Measurements from ENCODE around the gene DDX39A.
A peak's percentile ranks its signal among the peaks of the same experiment; 100 is the strongest.
"Not testable (repeated sequence)": the region's sequence is repeated elsewhere in the genome, so short reads cannot be mapped to it uniquely, and the experiment has no call there.

Gene DDX39A

DNA sequence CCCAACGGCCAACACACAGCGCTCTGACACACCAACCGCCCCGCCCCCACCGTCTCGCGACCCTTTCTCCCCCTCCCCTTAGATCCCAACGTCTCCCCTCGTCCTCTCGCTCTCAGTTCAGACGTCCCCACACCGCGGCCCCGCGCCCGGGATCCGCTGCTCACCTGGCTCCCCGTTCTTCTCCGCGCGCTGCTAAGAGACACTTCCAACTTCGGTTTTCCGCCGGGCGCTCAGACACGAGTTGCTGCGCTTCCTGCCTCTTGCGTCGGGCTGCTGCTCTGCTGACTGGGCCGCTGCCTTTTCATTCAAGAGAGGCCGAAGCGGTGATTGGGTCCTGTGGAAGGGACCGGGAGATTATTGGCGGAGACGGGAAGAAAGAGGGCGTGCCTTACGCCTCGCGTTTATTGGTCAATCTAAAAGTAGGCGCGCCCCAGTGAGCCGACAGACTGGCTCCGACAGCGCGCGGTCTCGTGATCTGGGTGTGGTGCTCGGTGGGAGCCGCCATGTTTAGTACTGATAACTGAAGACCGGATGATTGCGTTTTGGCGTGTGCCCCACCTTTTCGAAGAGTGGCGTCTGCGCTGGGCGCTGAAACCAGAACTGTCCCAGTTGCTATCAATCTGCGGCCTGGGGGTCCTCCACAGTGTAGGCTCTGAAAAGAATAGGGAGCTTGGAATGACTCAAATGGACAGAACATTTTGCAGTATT lies at the start of gene DDX39A:
Gene DDX39A, minus strand, starts transcription at position 236 of the 708 bp plus-strand sequence. CDS start 6,121 bp downstream, outside the sequence.
- peak; percentile 99 for DNase-seq

DNA sequence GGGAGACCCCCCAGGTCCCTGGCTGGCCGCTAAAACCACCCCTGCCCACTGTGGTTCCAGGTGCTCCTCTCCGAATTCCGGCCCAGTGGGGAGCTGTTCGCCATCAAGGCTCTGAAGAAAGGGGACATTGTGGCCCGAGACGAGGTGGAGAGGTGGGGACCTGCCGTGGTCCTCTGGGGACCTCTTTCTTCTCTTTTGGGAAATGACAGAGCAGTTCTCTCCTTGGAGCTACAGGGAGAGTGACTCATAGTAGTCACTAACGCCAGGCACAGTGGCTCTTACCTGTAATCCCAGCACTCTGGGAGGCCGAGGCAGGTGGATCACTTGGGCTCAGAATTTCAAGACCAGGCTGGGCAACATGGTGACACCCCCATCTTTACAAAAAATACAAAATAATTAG lies 48.7 kb upstream of the DDX39A start:
- DNase-seq, result no peak

DNA sequence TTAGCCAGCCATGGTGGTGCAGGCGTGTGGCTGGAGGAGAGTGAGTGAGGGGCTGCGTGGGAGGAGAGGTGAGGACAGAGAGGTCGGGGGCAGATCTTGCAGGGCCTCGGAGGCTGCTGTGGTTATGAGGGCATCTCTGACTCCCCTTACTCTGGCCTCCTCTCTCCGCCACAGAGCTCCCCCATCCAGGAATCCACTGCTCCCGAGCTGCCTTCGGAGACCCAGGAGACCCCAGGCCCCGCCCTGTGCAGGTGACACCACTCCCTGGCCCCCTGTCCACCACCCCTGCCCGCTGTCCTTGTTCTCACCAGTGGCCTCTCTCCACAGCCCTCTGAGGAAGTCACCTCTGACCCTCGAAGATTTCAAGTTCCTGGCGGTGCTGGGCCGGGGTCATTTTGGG lies 48.2 kb upstream of the DDX39A start:
- DNase-seq, result no peak

DNA sequence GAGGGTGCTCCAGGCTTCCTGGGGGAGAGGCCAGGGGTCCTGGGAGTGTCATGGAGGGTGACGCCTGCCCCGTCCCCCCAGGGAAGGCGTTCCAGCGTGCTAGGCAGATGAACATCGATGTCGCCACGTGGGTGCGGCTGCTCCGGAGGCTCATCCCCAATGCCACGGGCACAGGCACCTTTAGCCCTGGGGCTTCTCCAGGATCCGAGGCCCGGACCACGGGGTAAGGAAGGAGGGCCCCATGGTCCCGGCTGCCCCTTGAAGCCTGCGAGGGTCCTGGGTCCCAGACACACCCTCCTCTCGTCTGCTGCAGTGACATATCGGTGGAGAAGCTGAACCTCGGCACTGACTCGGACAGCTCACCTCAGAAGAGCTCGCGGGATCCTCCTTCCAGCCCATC lies 44.6 kb upstream of the DDX39A start:
- DNase-seq, result no peak

DNA sequence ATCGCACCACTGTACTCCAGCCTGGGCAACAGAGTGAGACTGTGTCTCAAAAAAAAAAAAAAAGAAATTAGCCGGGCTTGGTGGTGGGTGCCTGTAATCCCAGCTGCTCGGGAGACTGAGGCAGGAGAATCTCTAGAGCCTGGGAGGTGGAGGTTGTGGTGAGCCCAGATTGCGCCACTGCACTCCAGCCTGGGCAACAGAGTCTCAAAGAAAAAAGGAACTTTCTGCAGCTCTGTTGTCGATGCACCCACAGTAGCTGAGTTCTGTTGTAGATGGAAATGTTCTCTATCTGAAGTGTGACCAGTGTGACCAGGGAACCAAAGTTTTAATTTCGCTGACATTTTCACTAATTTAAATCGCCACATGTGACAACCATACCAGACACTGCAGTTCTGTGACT lies 43.3 kb upstream of the DDX39A start:
- DNase-seq, result not testable (repeated sequence)

DNA sequence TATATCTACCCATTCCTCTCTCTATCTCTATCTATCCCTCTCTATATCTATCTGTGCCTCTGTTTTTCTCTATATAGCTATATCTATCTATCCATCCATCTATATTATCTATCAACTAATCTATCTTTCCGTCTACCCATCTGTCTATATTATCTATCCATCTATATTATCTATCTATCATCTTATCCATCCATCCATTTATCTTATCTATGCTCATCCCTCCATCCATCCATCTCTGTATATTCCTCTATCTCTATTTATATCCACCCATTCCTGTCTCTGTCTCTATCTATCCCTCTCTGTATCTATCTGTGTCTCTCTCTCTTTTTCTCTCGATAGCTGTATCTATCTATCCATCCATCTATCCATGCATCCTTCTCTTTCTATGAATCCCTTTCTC lies 41.8 kb upstream of the DDX39A start:
- no peak for DNase-seq

DNA sequence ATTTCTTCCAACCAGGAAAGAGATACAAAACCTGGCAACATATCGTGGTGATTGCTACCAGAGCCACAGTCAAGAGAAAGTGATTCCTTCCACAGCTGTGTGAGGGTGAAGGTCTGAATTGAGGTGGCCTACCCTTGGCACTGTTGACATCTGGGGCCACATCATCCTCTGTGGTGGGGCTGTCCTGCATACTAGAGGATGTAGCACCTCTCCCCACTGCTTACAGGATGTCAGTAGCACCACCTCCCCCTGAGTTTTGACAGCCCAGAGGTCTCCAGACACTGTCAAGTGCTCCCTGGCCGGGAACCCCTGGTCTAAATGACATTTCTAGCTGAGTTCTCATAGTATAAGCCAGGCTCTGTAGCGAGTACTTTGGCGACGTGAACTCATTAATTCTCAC lies 40.6 kb upstream of the DDX39A start:
- no peak for DNase-seq

DNA sequence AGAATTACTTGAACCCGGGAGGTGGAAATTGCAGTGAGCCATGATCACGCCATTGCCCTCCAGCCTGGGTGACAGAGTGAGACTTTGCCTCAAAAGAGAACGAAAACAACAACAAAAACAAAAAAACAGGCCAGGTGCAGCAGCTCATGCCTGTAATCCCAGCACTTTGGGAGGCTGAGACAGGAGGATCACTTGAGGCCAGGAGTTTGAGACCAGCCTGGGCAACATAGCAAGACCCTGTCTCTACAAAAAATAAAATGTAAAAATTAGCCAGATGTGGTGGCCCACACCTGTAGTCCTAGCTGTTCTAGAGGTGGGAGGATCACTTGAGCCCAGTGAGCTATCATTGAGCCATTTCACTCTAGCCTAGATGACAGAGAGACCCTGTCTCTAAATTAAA lies 33.2 kb upstream of the DDX39A start:
- DNase-seq, result not testable (repeated sequence)

DNA sequence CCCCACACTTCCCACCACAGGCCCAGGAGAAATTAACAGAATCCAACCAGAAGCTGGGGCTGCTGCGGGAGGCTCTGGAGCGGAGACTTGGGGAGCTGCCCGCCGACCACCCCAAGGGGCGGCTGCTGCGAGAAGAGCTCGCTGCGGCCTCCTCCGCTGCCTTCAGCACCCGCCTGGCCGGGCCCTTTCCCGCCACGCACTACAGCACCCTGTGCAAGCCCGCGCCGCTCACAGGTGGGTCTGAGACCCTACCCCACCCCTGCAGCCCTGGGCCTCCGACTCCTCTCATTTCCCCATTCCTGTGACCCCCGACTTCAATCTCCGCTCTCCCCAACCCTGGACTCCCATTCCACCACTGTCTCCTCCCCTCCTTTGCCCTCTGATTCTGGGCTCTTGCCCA lies 31.7 kb upstream of the DDX39A start:
- no peak for DNase-seq

DNA sequence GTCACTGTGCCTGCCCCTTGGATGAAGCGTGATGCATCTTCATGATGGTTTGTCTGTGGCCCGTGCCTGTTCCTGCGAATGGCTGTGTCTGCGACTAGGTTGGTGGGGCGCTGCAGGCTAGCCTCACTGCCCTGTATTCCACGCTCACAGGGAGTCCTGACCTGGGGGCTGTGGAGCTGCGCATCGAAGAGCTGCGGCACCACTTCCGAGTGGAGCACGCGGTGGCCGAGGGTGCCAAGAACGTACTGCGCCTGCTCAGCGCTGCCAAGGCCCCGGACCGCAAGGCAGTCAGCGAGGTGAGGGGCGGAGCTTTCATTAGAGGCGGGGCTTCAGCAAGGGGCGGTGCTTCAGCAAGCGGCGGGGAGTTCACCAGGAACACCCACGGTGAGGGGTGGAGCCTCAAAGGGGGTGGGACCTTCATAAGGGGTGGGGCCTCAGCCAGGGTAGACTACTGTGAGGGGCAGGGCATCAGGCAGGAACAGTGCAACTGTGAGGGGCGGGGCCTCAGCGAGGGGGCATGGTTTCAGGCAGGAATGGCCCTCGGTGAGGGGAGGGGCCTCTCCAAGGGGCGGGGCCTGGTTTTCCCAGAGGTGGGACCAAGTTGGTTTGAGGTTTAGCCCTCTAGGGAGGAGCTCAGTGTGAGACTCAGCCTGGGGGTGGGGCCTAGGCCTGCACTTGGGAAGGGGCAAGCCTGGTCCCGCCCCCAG lies 31.2 kb upstream of the DDX39A start:
- peak; percentile 35 for DNase-seq

DNA sequence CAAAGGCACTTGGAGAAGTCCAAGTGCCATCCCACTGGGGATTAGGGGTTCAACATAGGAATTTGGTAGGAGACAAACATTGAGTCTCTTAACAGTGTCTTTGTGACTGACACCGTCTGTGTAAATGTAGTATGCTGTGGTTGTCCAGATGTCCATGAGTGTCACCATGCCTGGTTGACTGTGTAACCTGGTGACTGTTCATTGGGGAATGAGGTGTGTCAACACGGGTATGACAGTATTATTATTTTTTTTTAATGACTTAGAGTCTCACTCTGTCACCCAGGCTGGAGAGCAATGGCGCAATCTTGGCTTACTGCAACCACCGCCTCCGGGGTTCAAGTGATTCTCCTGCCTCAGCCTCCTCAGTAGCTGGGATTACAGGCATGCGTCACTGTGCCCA lies 30.2 kb upstream of the DDX39A start:
- DNase-seq, result no peak

DNA sequence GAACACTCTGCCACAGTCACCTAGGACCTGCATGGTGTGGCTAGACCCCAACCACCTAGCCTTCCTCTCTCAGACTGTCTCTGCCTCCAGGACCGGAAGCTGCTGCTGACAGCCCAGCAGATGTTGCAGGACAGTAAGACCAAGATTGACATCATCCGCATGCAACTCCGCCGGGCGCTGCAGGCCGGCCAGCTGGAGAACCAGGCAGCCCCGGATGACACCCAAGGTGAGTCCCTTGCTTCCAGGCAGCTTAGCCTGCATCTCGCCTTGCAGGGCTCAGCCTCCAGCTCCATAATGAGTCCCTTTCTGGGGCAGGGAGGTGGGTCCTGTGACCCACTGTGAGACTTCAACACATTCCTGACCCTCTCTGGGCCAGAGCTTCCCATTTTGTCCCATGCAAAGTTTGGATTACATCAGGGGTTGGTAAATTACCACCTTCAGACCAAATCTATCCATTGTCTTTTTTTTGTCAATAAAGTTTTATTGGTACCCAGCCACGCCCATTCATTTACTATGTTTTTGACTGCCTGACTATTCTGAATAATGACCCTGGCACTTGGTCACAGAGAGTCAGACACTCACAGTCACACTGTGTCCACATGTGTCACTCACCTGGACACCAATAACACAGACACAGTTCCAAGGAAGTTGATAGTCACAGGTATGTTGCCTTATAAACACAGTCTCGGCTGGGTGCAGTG lies 27.3 kb upstream of the DDX39A start:
- DNase-seq, result no peak

DNA sequence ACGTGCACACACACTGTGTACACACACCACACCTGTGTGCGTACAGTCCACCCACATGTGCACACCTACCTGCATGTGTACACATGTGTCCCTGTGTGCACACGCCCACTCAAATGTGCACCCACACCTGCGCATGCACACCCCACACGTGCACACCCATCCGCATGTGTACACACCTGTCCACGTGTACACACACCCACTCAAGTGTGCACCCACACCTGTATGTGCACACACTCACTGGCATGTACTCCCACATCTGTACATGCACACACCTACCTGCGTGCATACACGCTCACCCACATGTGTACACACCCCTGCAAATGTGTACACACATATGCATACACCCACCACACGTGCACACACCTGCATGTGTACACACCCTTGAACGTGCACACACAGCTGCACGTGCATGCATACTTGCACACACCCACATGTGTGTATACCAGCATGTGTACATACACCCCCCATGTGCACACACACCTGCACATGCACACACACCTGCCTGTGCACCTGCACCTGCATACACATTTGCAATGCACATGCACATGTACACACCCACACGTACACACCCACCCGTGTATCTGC lies 24.6 kb upstream of the DDX39A start:
- no peak for DNase-seq

DNA sequence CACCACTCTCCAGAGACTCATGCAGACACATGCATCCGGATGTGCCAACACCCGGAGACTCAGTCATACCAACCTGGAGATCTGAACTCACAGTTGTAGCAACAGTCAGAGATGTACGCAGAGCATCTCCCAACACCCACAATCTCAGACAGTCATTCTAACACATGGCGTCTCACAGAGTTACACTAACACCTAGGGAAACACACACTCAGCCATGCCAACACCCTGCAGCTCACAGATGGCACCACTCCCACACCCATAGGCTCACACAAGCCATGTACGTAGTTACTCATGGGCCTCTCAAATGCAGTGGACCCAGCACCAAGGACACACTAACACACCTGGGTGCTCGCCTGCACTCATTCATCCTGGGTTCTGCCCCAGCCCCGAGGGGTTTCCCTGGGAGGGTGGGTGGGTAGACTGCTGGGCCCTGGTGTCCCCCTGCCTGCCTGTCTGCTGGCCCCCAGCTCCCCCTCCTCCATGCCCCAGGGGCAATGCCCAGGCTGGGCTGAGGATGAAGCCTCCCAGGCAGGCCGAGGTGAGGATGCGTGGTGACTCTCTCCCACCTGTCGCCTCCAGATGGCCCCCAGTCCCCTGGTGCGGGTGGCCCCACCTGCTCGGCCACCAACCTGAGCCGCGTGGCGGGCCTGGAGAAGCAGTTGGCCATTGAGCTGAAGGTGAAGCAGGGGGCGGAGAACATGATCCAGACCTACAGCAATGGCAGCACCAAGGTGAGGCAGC lies 23.9 kb upstream of the DDX39A start:
- no peak for DNase-seq

DNA sequence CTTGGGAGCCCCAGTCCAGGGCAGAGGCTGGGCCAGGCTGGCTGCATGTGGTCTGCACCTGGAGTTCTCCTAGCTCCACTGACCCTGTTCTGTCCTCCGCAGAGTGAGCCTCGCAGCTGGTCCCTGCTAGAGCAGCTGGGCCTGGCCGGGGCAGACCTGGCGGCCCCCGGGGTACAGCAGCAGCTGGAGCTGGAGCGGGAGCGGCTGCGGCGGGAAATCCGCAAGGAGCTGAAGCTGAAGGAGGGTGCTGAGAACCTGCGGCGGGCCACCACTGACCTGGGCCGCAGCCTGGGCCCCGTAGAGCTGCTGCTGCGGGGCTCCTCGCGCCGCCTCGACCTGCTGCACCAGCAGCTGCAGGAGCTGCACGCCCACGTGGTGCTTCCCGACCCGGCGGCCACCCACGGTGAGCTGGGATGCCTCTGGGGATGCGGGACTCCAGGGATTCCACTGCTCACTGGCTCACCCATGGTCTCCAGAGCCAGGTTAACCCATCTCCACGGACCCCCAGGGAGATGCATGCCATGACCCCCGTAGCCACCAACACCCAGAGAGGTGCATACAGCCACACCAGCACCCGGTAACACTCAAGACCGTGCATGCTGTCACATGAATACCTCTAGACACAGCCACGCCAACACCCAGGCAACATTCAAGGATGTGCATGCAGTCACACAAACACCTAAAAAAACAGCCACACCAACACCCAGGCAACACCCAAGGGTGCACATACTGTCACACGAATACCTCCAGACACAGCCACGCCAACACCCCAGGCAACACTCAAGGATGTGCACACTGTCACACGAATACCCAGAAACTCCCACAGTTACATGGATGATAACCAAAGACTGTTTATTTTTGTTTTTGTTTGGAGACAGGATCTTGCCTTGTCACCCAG lies 22.1 kb upstream of the DDX39A start:
- DNase-seq, result no peak

DNA sequence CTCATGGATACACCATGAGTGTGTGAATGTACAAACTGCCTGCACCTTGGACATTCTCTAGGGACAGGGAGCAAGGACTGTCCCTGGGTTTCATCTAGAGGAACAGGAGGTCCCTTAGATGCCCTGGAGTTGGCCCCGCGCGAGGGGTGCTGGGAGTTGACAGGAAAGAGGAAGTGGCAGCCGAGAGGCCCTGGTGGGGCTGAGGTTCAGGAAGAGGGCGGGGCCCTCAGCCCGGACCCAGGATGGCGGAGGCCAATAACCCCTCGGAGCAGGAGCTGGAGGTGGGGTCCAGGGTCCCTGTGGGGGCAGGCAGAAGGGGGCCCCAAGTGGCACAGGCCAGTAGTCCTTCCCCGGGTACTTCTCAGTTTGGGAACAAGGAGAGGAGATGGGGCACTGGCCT lies 20.9 kb upstream of the DDX39A start:
- no peak for DNase-seq

DNA sequence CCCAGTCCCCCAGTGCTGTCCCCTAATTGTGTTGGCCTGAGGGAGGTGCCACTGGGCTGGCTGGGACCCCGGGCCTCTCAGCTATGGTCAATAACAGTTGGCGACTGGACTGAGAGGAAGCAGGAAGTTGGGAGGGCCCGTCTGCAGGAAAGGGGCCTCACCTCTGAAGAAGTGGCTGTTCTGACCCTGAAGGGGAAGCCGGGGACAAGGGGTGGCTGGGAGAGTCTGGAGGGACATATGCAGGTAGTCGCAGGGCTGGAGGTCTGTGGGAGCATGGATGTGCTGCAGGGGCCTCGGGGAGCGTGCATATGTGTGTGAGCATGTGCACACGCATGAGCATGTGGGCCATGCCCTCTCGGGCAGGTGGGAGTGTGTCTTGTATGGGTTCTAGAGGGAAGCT lies 19.9 kb upstream of the DDX39A start:
- DNase-seq, result no peak

DNA sequence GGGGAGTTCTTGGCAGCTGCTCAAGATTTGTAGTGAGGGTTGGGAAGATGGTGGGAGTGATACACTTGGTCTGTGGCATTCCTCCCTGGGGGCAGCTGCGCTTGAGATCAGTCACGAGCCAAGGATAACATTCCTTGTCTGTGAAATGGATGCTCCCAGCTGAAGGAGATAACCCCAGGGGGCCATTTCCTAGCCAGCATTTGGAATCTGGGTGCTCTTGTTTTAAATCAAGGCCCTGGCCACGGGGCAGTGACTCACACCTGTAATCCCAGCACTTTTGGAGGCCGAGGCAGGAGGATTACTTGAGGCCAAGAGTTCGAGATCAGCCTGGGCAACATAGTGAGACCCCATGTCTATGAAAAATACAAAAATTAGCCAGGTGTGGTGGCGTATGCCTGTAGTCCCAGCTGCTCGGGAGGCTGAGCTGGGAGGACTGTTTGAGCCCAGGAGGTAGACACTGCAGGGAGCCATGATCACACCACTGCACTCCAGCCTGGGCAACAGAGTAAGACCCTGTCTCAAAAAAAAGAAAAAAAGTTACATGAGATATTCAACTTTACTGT lies 18.5 kb upstream of the DDX39A start:
- DNase-seq, result no peak

DNA sequence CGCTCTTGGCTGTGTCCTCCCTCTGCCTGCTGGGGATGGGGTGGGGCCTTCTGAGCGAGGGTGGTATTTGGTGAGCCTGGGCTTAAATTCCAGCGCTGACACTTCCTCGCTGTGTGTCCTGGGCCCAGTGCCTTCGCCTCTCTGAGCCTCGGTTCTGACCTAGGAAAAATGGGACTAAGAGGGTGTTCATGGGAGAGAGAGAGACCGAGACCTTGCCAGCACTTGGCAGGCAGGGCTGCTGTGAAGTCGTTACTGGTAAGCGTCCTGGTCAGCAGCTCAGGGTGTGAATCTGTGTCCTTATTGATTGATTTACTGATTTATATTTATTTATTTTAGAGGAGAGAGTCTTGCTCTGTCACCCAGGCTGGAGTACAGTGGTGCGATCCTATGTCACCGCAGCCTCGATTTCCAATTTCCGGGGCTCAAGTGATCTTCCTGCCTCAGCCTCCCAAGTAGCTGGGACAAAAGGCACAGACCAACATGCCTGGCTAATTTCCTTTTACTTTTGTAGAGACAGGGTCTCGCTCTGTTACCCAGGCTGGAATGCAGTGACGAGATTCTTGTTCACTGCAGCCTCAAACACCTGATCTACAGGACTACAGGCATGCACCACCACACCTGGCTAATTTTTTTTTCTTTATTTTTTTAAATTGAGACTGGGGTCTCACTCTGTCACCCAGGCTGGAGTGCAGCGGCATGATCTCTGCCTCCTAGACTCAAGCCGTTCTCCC lies 16.3 kb upstream of the DDX39A start:
- DNase-seq, result no peak

DNA sequence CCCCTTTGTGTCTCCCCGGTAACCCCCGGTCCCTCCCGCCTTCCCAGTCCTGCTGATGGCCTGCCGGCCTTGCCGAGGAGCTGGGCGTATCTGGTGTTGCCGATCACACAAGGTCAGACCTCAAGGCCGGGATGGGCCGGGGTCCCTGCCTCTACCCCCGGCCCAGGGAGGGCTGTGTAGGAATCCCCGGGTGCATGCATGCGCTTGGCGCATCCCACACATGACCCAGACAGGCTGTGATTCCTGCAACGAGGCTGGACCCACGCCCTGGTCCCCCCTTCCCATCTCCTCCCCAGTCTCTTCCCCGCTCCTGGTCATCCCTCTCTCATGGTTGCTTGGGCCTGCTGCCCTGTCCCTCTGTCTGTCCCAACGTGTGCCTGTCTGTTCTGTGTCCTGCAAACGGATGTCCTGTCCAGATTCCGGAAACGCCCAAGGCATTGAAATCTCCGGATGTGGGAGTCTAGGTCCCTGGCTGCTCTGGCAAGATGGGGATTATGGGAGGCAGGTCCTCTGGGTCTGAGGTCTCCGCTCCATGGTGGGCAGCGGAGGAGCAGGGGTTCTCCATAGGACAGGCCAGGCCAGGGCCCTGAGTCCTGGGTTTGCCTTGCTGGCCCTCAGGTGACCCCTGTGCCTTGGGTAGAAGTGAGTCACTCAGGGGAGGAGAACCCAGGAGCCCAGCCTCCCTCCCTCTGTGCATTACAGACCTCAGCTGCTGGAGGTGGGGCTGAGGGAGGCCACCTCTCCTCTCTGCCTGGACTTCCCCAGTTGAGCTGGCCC lies 15.6 kb upstream of the DDX39A start:
- no peak for DNase-seq
